Liver (tissue), 9 donors: ENCODE measurements around the gene HMGCS1. TPM values are rescaled to one million over a fixed set of nuclear protein-coding genes. Genes with fewer than 3 reads are reported as not detected.

ENCODE experiments used
- DNase-seq: peaks from one replicate; pipeline ENCODE4 v3.0.0-alpha.2; 2017; ENCODE audit warnings: low spot score
- H3K27ac ChIP-seq, 2 donors: one replicate each; pipeline ENCODE4 v1.7.0; 2013; ENCODE audit warnings: inconsistent platforms in 2 of 2, low read length in 2 of 2, control low read depth in 1 of 2, low read depth in 1 of 2, mild to moderate bottlenecking in 1 of 2
- H3K27me3 ChIP-seq, 4 donors: one replicate each; pipeline versions ENCODE4 v1.6.1 to v1.7.0; 2013; ENCODE audit warnings: low read length in 3 of 4, inconsistent platforms in 1 of 4, mild to moderate bottlenecking in 1 of 4, moderate library complexity in 1 of 4; ENCODE audit not compliant: control insufficient read depth in 4 of 4, insufficient read depth in 4 of 4
- H3K36me3 ChIP-seq, 4 donors: one replicate each; pipeline versions ENCODE4 v1.6.1 to v1.7.0; 2013; ENCODE audit warnings: low read length in 3 of 4, mild to moderate bottlenecking in 3 of 4, low read depth in 1 of 4, moderate library complexity in 1 of 4; ENCODE audit not compliant: control insufficient read depth in 4 of 4, insufficient read depth in 3 of 4
- H3K4me1 ChIP-seq, 4 donors: one replicate each; pipeline versions ENCODE4 v1.6.1 to v1.7.0; 2013; ENCODE audit warnings: low read length in 3 of 4, mild to moderate bottlenecking in 3 of 4, moderate library complexity in 1 of 4; ENCODE audit not compliant: control insufficient read depth in 4 of 4, insufficient read depth in 4 of 4
- H3K4me3 ChIP-seq, 3 donors: one replicate each; pipeline versions ENCODE4 v1.6.1 to v1.7.0; 2013; ENCODE audit warnings: low read length in 3 of 3, control low read depth in 1 of 3, low read depth in 1 of 3, mild to moderate bottlenecking in 1 of 3
- H3K9ac ChIP-seq, 2 donors: one replicate each; pipeline ENCODE4 v1.7.0; 2013; ENCODE audit warnings: low read length in 2 of 2, mild to moderate bottlenecking in 2 of 2, moderate library complexity in 2 of 2, control low read depth in 1 of 2, low read depth in 1 of 2
- H3K9me3 ChIP-seq, 4 donors: one replicate each; pipeline versions ENCODE4 v1.6.1 to v1.7.0; 2013; ENCODE audit warnings: low read length in 3 of 4; ENCODE audit not compliant: control insufficient read depth in 4 of 4
- ATF3 ChIP-seq: IDR thresholded peaks from 2 replicates; pipeline ENCODE4 v1.6.1; 2016; ENCODE audit warnings: antibody characterized with exemption
- CTCF ChIP-seq: fragments of 150-350 bp; IDR thresholded peaks from 2 replicates; pipeline ENCODE4 v1.5.1; 2017; ENCODE audit warnings: improper control_type of control experiment, low read depth, low read length; ENCODE audit not compliant: missing input control
- EGR1 ChIP-seq, 2 donors: IDR thresholded peaks; 2 replicates each; pipeline ENCODE4 v1.6.1; 2016 to 2018; ENCODE audit warnings: antibody characterized with exemption in 2 of 2, low read depth in 2 of 2
- FOXA1 ChIP-seq: IDR thresholded peaks from 2 replicates; pipeline ENCODE4 v1.6.1; 2016; ENCODE audit warnings: antibody characterized with exemption
- FOXA2 ChIP-seq: IDR thresholded peaks from 2 replicates; pipeline ENCODE4 v1.6.1; 2016; ENCODE audit warnings: antibody characterized with exemption
- GABPA ChIP-seq, 2 donors: IDR thresholded peaks in 1 of 2; conservative IDR thresholded peaks in 1 of 2; 2 replicates each; pipeline ENCODE4 v1.6.1; 2016; ENCODE audit warnings: antibody characterized with exemption in 2 of 2, mild to moderate bottlenecking in 1 of 2, moderate library complexity in 1 of 2
- HNF4A ChIP-seq, 2 donors: conservative IDR thresholded peaks; 2 replicates each; pipeline ENCODE4 v1.6.1; 2016; ENCODE audit warnings: antibody characterized with exemption in 2 of 2, mild to moderate bottlenecking in 2 of 2
- HNF4G ChIP-seq: IDR thresholded peaks from 2 replicates; pipeline ENCODE4 v1.6.1; 2016; ENCODE audit warnings: antibody characterized with exemption
- JUND ChIP-seq, 2 donors: IDR thresholded peaks; 2 replicates each; pipeline ENCODE4 v1.6.1; 2016; ENCODE audit warnings: antibody characterized with exemption in 2 of 2
- NR2F2 ChIP-seq: IDR thresholded peaks from 2 replicates; pipeline ENCODE4 v1.6.1; 2016; ENCODE audit warnings: antibody characterized with exemption
- RAD21 ChIP-seq, 2 donors: IDR thresholded peaks; 2 replicates each; pipeline ENCODE4 v1.6.1; 2016; ENCODE audit warnings: antibody characterized with exemption in 2 of 2, mild to moderate bottlenecking in 2 of 2
- RXRA ChIP-seq, 2 donors: IDR thresholded peaks; 2 replicates each; pipeline ENCODE4 v1.6.1; 2017 to 2018; ENCODE audit warnings: antibody characterized with exemption in 2 of 2, mild to moderate bottlenecking in 1 of 2
- SP1 ChIP-seq: IDR thresholded peaks from 2 replicates; pipeline ENCODE4 v1.6.1; 2018; ENCODE audit warnings: antibody characterized with exemption, mild to moderate bottlenecking
- TAF1 ChIP-seq: conservative IDR thresholded peaks from 2 replicates; pipeline ENCODE4 v1.6.1; 2016; ENCODE audit warnings: antibody characterized with exemption, mild to moderate bottlenecking
- YY1 ChIP-seq: IDR thresholded peaks from 2 replicates; pipeline ENCODE4 v1.6.1; 2016; ENCODE audit warnings: antibody characterized with exemption, mild to moderate bottlenecking
- WGBS: extraction: QIAGEN DNeasy Blood & Tissue Kit; methylation state at CpG from one replicate; pipeline ENCODE4 v1.1.7; 2013; 5-methylcytosine and 5-hydroxymethylcytosine counted together
- polyA plus RNA-seq, 2 donors: library from polyadenylated mRNA; stranded (reverse) in 1 of 2; unstranded in 1 of 2; fragments of 200-250 nt in 1 of 2; fragments of >200 nt in 1 of 2; fragmentation: Nextera tagmentation in 1 of 2; extraction: Ambion mirVana in 1 of 2; gene quantifications; one replicate each; pipeline versions ENCODE4 v1.2.1 to v1.2.3, GENCODE V29; 2013 to 2015
- total RNA-seq, 2 donors: library from RNA; depleted of rRNA; stranded (reverse); fragments of >200 nt; gene quantifications; one replicate each; pipeline ENCODE4 v1.2.3, GENCODE V29; 2014
- TF ChIP-seq, protein P1 (sequence below): IDR thresholded peaks from 2 replicates; pipeline ENCODE4 v1.6.1; 2016; ENCODE audit warnings: antibody characterized with exemption
- TF ChIP-seq, protein P2 (sequence below): IDR thresholded peaks from 2 replicates; pipeline ENCODE4 v1.6.1; 2016; ENCODE audit warnings: antibody characterized with exemption
- TF ChIP-seq, protein P3 (sequence below): IDR thresholded peaks from 2 replicates; pipeline ENCODE4 v1.6.1; 2016; ENCODE audit warnings: antibody characterized with exemption, mild to moderate bottlenecking
- donor health status: healthy.
- donor health status: healthy.
- donor health status: healthy.
- donor health status: healthy.
- donor health status: healthy.

Gene HMGCS1
- total RNA-seq (100 to 1,000 TPM; 429 to 878 TPM), polyA plus RNA-seq (100 to 1,000 TPM in 1 of 2 donors, 10 to 100 TPM in 1; 41.7 to 144 TPM)

DNA sequence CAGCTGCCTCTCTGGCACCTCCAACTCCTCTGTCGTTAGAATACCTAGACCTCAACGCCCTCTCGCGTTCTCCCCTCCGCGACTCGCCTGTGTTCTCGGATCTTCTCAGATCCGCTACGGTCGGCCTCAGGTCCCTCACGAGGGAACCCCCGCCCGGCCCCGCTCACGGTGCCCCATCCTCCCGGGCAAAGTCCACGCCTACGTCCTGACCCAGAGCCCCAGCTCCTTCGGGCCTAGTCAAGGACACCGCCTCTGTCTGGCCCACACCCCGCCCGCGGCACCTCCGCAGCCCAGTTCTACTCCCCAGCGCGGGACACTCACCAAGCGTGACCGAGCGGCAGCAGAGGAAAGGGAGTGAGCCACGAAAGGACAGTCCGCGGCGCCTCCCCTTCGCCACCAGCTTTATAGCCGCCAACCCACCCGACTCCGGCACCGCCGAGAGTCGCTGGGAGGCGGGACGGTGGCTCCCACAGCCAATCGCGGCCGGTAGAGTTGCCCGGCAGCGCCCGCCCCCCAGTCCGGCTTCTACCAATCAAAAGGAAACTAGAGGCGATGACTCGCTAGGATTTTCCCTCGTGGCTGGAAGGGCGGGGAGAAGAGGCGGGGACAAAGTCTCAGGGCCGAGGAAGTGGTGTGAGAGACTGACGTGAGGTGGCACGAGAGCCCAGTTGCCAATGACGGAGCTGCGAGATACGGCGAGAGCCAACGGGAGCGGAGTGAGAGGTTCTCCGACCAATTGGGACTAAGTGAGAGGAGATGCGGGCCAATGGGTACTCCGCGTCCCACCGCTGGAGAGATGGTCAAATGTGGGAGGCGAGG lies at the start of gene HMGCS1:
Gene HMGCS1, minus strand, starts transcription at position 378 of the 819 bp plus-strand sequence. CDS start 14,447 bp downstream, outside the sequence.
- DNase-seq: peak; percentile 98
- no peaks in the 10 kb centered on the region for H3K27me3 ChIP-seq
- TF ChIP-seq YY1 (peak; percentile 87), RAD21 (IDR thresholded peaks at IDR 0.05) (peak in 1 of 2 donors; percentile 23), ATF3 (no peak), TAF1 (peak; percentile 96), SP1 (peak; percentile 98), HNF4G (peak; percentile 61), JUND (IDR thresholded peaks at IDR 0.05) (peak; percentile 40 to 64), GABPA (IDR thresholded peaks at IDR 0.05 in 1 of 2, conservative IDR thresholded peaks at IDR 0.05 in 1 of 2) (peak in 1 of 2 donors; percentile 78), CTCF (no peak), NR2F2 (no peak), EGR1 (IDR thresholded peaks at IDR 0.05; ENCODE audit: low read depth in 2 of 2) (peak in 1 of 2 donors; percentile 47), RXRA (IDR thresholded peaks at IDR 0.05) (peak in 1 of 2 donors; percentile 34), FOXA1 (no peak), FOXA2 (no peak), HNF4A (conservative IDR thresholded peaks at IDR 0.05) (peak; percentile 68 to 78)
- TF ChIP-seq, protein P1, sequence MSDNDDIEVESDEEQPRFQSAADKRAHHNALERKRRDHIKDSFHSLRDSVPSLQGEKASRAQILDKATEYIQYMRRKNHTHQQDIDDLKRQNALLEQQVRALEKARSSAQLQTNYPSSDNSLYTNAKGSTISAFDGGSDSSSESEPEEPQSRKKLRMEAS: peak; percentile 71
- TF ChIP-seq, protein P2, sequence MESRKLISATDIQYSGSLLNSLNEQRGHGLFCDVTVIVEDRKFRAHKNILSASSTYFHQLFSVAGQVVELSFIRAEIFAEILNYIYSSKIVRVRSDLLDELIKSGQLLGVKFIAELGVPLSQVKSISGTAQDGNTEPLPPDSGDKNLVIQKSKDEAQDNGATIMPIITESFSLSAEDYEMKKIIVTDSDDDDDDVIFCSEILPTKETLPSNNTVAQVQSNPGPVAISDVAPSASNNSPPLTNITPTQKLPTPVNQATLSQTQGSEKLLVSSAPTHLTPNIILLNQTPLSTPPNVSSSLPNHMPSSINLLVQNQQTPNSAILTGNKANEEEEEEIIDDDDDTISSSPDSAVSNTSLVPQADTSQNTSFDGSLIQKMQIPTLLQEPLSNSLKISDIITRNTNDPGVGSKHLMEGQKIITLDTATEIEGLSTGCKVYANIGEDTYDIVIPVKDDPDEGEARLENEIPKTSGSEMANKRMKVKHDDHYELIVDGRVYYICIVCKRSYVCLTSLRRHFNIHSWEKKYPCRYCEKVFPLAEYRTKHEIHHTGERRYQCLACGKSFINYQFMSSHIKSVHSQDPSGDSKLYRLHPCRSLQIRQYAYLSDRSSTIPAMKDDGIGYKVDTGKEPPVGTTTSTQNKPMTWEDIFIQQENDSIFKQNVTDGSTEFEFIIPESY: peak; percentile 96
- TF ChIP-seq, protein P3, sequence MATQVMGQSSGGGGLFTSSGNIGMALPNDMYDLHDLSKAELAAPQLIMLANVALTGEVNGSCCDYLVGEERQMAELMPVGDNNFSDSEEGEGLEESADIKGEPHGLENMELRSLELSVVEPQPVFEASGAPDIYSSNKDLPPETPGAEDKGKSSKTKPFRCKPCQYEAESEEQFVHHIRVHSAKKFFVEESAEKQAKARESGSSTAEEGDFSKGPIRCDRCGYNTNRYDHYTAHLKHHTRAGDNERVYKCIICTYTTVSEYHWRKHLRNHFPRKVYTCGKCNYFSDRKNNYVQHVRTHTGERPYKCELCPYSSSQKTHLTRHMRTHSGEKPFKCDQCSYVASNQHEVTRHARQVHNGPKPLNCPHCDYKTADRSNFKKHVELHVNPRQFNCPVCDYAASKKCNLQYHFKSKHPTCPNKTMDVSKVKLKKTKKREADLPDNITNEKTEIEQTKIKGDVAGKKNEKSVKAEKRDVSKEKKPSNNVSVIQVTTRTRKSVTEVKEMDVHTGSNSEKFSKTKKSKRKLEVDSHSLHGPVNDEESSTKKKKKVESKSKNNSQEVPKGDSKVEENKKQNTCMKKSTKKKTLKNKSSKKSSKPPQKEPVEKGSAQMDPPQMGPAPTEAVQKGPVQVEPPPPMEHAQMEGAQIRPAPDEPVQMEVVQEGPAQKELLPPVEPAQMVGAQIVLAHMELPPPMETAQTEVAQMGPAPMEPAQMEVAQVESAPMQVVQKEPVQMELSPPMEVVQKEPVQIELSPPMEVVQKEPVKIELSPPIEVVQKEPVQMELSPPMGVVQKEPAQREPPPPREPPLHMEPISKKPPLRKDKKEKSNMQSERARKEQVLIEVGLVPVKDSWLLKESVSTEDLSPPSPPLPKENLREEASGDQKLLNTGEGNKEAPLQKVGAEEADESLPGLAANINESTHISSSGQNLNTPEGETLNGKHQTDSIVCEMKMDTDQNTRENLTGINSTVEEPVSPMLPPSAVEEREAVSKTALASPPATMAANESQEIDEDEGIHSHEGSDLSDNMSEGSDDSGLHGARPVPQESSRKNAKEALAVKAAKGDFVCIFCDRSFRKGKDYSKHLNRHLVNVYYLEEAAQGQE: peak; percentile 92
- peak within 1 kb of the TSS; percentile 69 to 97 (median 95) for H3K4me3 ChIP-seq
- peak within 1 kb of the TSS; percentile 91 to 98 for H3K27ac ChIP-seq
- no peaks in the 10 kb centered on the region for H3K36me3 ChIP-seq
- peak within 1 kb of the TSS; percentile 78 to 83 for H3K9ac ChIP-seq
- no peaks in the 10 kb centered on the region for H3K9me3 ChIP-seq
- H3K4me1 ChIP-seq: peaks cover 0 to 60% (median 32%) of the 10 kb centered on the region in 4 donors
- under 1% methylated on average over 70 of the region's 70 CpGs for WGBS
